Activated CD4-positive, alpha-beta T cell treated with anti-CD3 and anti-CD28 coated beads, Interleukin-2, Interleukin-4, amounts not matched to agents 100 ng/mL and 50 ng/mL, durations not matched to agents 16 hours and 8 hours (primary cell): ENCODE measurements around the gene TRAPPC14.
"Not testable (repeated sequence)": the region's sequence is repeated elsewhere in the genome, so short reads cannot be mapped to it uniquely, and the experiment has no call there.

Source experiments
- DNase-seq: peaks from one replicate; pipeline ENCODE4 v3.0.0-alpha.2; 2020; ENCODE audit warnings: low spot score

TRAPPC14 gene

GRCh38 chr7:100158229-100159098 is at the start of gene TRAPPC14:
TSS of gene TRAPPC14 (minus strand) at chr7:100158723. CDS start at chr7:100158499, 224 bp downstream.
- DNase-seq = peak; percentile 90

GRCh38 chr7:100204454-100204853 is 45.9 kb upstream of the TRAPPC14 start:
- no peak for DNase-seq

GRCh38 chr7:100200693-100201092 is 42.2 kb upstream of the TRAPPC14 start:
- no peak for DNase-seq

- no peak for DNase-seq
Observed at GRCh38 chr7:100198266-100198665, 39.7 kb upstream of the TRAPPC14 start.

- not testable (repeated sequence) for DNase-seq
Observed at GRCh38 chr7:100195901-100196322, 37.4 kb upstream of the TRAPPC14 start.

GRCh38 chr7:100195222-100195621 is 36.7 kb upstream of the TRAPPC14 start:
- no peak for DNase-seq

GRCh38 chr7:100192969-100193368 is 34.4 kb upstream of the TRAPPC14 start:
- no peak for DNase-seq

GRCh38 chr7:100192281-100192862 is 33.8 kb upstream of the TRAPPC14 start:
- not testable (repeated sequence) for DNase-seq

- DNase-seq = no peak
Observed at GRCh38 chr7:100191775-100192174, 33.3 kb upstream of the TRAPPC14 start.

- DNase-seq = peak; percentile 66
Observed at GRCh38 chr7:100190048-100190711, 31.7 kb upstream of the TRAPPC14 start.

- DNase-seq = no peak
Observed at GRCh38 chr7:100189061-100189460, 30.5 kb upstream of the TRAPPC14 start.

GRCh38 chr7:100185726-100186125 is 27.2 kb upstream of the TRAPPC14 start:
- no peak for DNase-seq

GRCh38 chr7:100183090-100183489 is 24.6 kb upstream of the TRAPPC14 start:
- DNase-seq = not testable (repeated sequence)

GRCh38 chr7:100182616-100183015 is 24.1 kb upstream of the TRAPPC14 start:
- DNase-seq = not testable (repeated sequence)

- not testable (repeated sequence) for DNase-seq
Observed at GRCh38 chr7:100180084-100180483, 21.6 kb upstream of the TRAPPC14 start.

- DNase-seq = peak; percentile 97
Observed at GRCh38 chr7:100177045-100178001, 18.8 kb upstream of the TRAPPC14 start, which contains the start of the genes GPC2 and STAG3. TSS of gene GPC2 (minus strand) at chr7:100177381. CDS start at chr7:100177199, 182 bp downstream. TSS of gene STAG3 (plus strand) at chr7:100177918. CDS start at chr7:100180557, 2,639 bp downstream.

- DNase-seq = no peak
Observed at GRCh38 chr7:100176096-100177044, 17.8 kb upstream of the TRAPPC14 start.

GRCh38 chr7:100175296-100175935 is 16.9 kb upstream of the TRAPPC14 start:
- DNase-seq = no peak

- DNase-seq = no peak
Observed at GRCh38 chr7:100174582-100174981, 16.1 kb upstream of the TRAPPC14 start.
